BE2C (cell line): ENCODE measurements around the gene IGF2.

Experiments
- DNase-seq: peaks from one replicate; pipeline ENCODE4 v3.0.0-alpha.2; 2020
- H3K27me3 ChIP-seq: fragments of 250-450 bp; sonication (Bioruptor Pico); 2 replicates; pipeline ENCODE4 v1.5.1; 2020; ENCODE audit warnings: mild to moderate bottlenecking
- H3K36me3 ChIP-seq: fragments of 250-450 bp; sonication (Bioruptor Pico); 2 replicates; pipeline ENCODE4 v1.5.1; 2020; ENCODE audit warnings: mild to moderate bottlenecking
- H3K4me1 ChIP-seq: fragments of 250-450 bp; sonication (Bioruptor Pico); 2 replicates; pipeline ENCODE4 v1.5.1; 2020
- H3K4me3 ChIP-seq: 2 replicates; pipeline ENCODE4 v1.5.1; 2011; ENCODE audit warnings: low read depth, low read length
- H3K9me3 ChIP-seq: fragments of 250-450 bp; sonication (Bioruptor Pico); 2 replicates; pipeline ENCODE4 v1.5.1; 2020
- CTCF ChIP-seq: IDR thresholded peaks from 2 replicates; pipeline ENCODE4 v1.5.1; 2012; ENCODE audit warnings: mild to moderate bottlenecking, low read depth, low read length

IGF2 gene

GRCh38 chr11:2106583-2107209 lies 32.5 kb downstream of the IGF2 start:
- H3K36me3 ChIP-seq: no peaks in the 10 kb centered on the region
- no peak overlapping the region for H3K4me3 ChIP-seq
- no peak for DNase-seq
- TF ChIP-seq CTCF: no peak
- H3K9me3 ChIP-seq: no peaks in the 10 kb centered on the region
- H3K4me1 ChIP-seq: no peaks in the 10 kb centered on the region
- no peaks in the 10 kb centered on the region for H3K27me3 ChIP-seq

GRCh38 chr11:2105511-2105910 lies 33.7 kb downstream of the IGF2 start:
- Histone ChIP-seq H3K4me3 (no peak overlapping the region), H3K36me3 (no peaks in the 10 kb centered on the region), H3K27me3 (no peaks in the 10 kb centered on the region), H3K4me1 (no peaks in the 10 kb centered on the region), H3K9me3 (no peaks in the 10 kb centered on the region)
- DNase-seq: no peak
- TF ChIP-seq CTCF: no peak

GRCh38 chr11:2104524-2105440 lies 34.4 kb downstream of the IGF2 start:
- no peaks in the 10 kb centered on the region for H3K4me1 ChIP-seq

GRCh38 chr11:2103668-2104523 lies 35.3 kb downstream of the IGF2 start:
- TF ChIP-seq CTCF: no peak

More at GRCh38 chr11:2104524-2105440, 34.4 kb downstream of the IGF2 start:
- H3K36me3 ChIP-seq: no peaks in the 10 kb centered on the region
- no peaks in the 10 kb centered on the region for H3K27me3 ChIP-seq
- TF ChIP-seq CTCF: no peak
- H3K9me3 ChIP-seq: no peaks in the 10 kb centered on the region
- no peak overlapping the region for H3K4me3 ChIP-seq
- no peak for DNase-seq

GRCh38 chr11:2102883-2103213 lies 36.3 kb downstream of the IGF2 start:
- Histone ChIP-seq H3K4me1 (no peaks in the 10 kb centered on the region), H3K9me3 (no peaks in the 10 kb centered on the region), H3K4me3 (no peak overlapping the region), H3K27me3 (no peaks in the 10 kb centered on the region), H3K36me3 (no peaks in the 10 kb centered on the region)
- no peak for TF ChIP-seq CTCF
- DNase-seq: no peak

More at GRCh38 chr11:2103668-2104523, 35.3 kb downstream of the IGF2 start:
- Histone ChIP-seq H3K36me3 (no peaks in the 10 kb centered on the region), H3K27me3 (no peaks in the 10 kb centered on the region), H3K4me1 (no peaks in the 10 kb centered on the region), H3K4me3 (no peak overlapping the region), H3K9me3 (no peaks in the 10 kb centered on the region)
- DNase-seq: no peak
